HepG2 (cell line): ENCODE measurements around the gene NPW. TPM values are rescaled to one million over a fixed set of nuclear protein-coding genes. Genes with fewer than 3 reads are reported as not detected.

ENCODE experiments used
- AGO1 ChIP-seq: fragments of 200-400 bp; formaldehyde crosslinking; IDR thresholded peaks from 2 replicates; pipeline ENCODE4 v1.6.1; 2017; ENCODE audit warnings: mild to moderate bottlenecking, low read depth, low read length, moderate library complexity; ENCODE audit not compliant: poor library complexity, severe bottlenecking
- DNMT3B ChIP-seq: conservative IDR thresholded peaks from 2 replicates; pipeline ENCODE4 v1.6.1; 2016; ENCODE audit warnings: missing biosample characterization, control low read depth
- FOXK1 ChIP-seq: sonication (generic); formaldehyde crosslinking; IDR thresholded peaks from 2 replicates; pipeline ENCODE4 v1.4.0; 2020; ENCODE audit warnings: low read depth, missing genetic modification reagents, borderline replicate concordance
- HDAC2 ChIP-seq: sonication (generic); formaldehyde crosslinking; IDR thresholded peaks from 2 replicates; pipeline ENCODE4 v1.4.0; 2020; ENCODE audit warnings: missing genetic modification reagents
- NONO ChIP-seq, 2 experiments: fragments of 450-650 bp in 1 of 2; sonication (generic) in 1 of 2; formaldehyde crosslinking in 1 of 2; IDR thresholded peaks in 1 of 2; conservative IDR thresholded peaks in 1 of 2; 2 replicates each; pipeline versions ENCODE4 v1.6.1 to v1.8.0; 2017 to 2022; ENCODE audit warnings: mild to moderate bottlenecking in 1 of 2, missing genetic modification reagents in 1 of 2, moderate library complexity in 1 of 2
- NPAS2 ChIP-seq: sonication (generic); formaldehyde crosslinking; IDR thresholded peaks from 2 replicates; pipeline ENCODE4 v1.8.0; 2022; ENCODE audit warnings: mild to moderate bottlenecking, missing genetic modification reagents, borderline replicate concordance
- PAWR ChIP-seq: sonication (generic); formaldehyde crosslinking; IDR thresholded peaks from 2 replicates; pipeline ENCODE4 v1.4.0; 2020; ENCODE audit warnings: missing genetic modification reagents, mild to moderate bottlenecking, borderline replicate concordance
- RFX5 ChIP-seq: IDR thresholded peaks from 2 replicates; pipeline ENCODE4 v1.6.1; 2011; ENCODE audit warnings: low read depth, low read length, improper control_type of control experiment
- ZKSCAN8 ChIP-seq: IDR thresholded peaks from 2 replicates; pipeline ENCODE4 v1.6.1; 2016; ENCODE audit warnings: borderline replicate concordance, missing genetic modification reagents, missing compliant biosample characterization
- ZNF430 ChIP-seq: sonication (generic); formaldehyde crosslinking; IDR thresholded peaks from 2 replicates; pipeline ENCODE4 v1.9.0; 2021; ENCODE audit warnings: mild to moderate bottlenecking, missing genetic modification reagents
- ZNF543 ChIP-seq: sonication (generic); formaldehyde crosslinking; IDR thresholded peaks from 2 replicates; pipeline ENCODE4 v1.4.0; 2020; ENCODE audit warnings: mild to moderate bottlenecking, missing genetic modification reagents
- ZNF674 ChIP-seq: sonication (generic); formaldehyde crosslinking; IDR thresholded peaks from 2 replicates; pipeline ENCODE4 v1.5.0; 2020; ENCODE audit warnings: low read depth, mild to moderate bottlenecking, missing genetic modification reagents
- ZNF780A ChIP-seq: sonication (generic); formaldehyde crosslinking; IDR thresholded peaks from 2 replicates; pipeline ENCODE4 v1.8.0; 2022; ENCODE audit warnings: mild to moderate bottlenecking, missing genetic modification reagents, moderate library complexity
- ZSCAN25 ChIP-seq: sonication (generic); formaldehyde crosslinking; IDR thresholded peaks from 2 replicates; pipeline ENCODE4 v1.8.0; 2022; ENCODE audit warnings: mild to moderate bottlenecking, missing genetic modification reagents
- polyA plus RNA-seq, 8 experiments: library from polyadenylated mRNA; depleted of rRNA in 3 of 8; stranded (reverse) in 7 of 8; unstranded in 1 of 8; fragments of >200 nt; fragmentation: Illumina TruSeq in 4 of 8; extraction: Trizol in 4 of 8; gene quantifications; 2 replicates each; pipeline versions ENCODE4 v1.2.1 to v1.2.3, GENCODE V29; 2011 to 2016; ENCODE audit warnings: low read depth in 4 of 8, missing spikeins in 1 of 8, mixed read lengths in 1 of 8; ENCODE audit not compliant: insufficient read depth in 1 of 8
- total RNA-seq, 5 experiments: library from RNA; depleted of rRNA; stranded (reverse); fragments of >200 nt; fragmentation: Illumina TruSeq; extraction: Trizol; gene quantifications; 2 replicates each; pipeline ENCODE4 v1.2.3, GENCODE V29; 2016; ENCODE audit warnings: low read depth in 1 of 5
- TF ChIP-seq, protein P1 (sequence below): sonication (generic); formaldehyde crosslinking; IDR thresholded peaks from 2 replicates; pipeline ENCODE4 v1.4.0; 2020; ENCODE audit warnings: missing genetic modification reagents
- TF ChIP-seq, protein P2 (sequence below): sonication (generic); formaldehyde crosslinking; IDR thresholded peaks from 2 replicates; pipeline ENCODE4 v1.4.0; 2020; ENCODE audit warnings: missing genetic modification reagents, borderline replicate concordance
- TF ChIP-seq, protein P3 (sequence below): sonication (generic); formaldehyde crosslinking; IDR thresholded peaks from 2 replicates; pipeline ENCODE4 v1.8.0; 2023; ENCODE audit warnings: mild to moderate bottlenecking, missing genetic modification reagents
- TF ChIP-seq, protein P4 (sequence below): sonication (generic); formaldehyde crosslinking; IDR thresholded peaks from 2 replicates; pipeline ENCODE4 v1.8.1; 2023; ENCODE audit warnings: mild to moderate bottlenecking, moderate library complexity, missing genetic modification reagents

NPW gene
- total and polyA plus RNA-seq, 2 of the 13 experiments (the other 11 are each of a cell fraction or from before 2014, with no cell fraction given) = 0.24 to 0.97 TPM

DNA sequence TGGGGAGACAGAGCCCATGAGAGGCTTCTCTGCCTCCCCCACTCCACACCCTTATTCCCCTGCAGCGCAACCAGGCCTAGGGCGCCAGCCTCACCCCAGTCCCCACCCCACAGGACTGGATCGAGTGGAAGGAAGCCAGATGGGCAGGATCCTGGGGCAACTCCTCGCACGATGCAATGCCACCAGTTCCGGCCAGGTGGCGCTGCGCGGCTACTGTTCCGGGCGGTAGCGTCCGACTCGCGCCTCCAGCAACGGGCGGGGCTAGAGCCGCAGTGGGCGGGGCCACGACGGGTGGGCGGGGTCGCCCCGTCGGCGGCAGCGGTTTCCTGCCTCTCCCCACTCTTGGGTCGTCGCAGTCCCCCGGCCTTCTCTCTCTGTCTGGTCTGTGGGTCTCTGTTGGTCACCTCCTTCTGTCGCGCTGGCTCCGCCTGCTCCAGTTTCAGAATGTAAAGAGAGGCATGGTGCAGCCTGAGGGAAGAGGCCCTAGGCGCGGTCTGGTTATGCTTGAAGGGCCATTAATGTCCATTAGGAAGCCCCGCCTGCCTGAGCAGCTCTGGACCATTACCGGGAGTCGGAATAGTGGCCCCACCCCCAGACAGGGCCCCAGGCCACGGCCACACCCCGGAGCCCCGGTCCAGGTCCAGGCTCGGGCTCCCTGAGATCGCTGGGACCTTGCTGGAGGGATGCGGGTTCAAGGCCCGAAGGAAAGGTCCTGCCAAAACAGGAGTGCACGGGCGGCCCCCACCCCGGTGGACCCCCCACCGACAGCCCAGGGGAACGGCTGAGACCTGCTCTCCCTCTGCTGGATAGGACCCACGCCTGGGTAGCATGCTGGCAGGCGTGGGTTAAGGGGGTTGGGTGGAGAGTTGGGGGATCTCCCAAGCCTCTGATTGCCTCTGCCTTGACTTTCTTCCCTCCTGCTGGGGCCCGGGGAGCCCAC lies 3.8 kb downstream of the NPW start (continued):
- TF ChIP-seq, protein P1, sequence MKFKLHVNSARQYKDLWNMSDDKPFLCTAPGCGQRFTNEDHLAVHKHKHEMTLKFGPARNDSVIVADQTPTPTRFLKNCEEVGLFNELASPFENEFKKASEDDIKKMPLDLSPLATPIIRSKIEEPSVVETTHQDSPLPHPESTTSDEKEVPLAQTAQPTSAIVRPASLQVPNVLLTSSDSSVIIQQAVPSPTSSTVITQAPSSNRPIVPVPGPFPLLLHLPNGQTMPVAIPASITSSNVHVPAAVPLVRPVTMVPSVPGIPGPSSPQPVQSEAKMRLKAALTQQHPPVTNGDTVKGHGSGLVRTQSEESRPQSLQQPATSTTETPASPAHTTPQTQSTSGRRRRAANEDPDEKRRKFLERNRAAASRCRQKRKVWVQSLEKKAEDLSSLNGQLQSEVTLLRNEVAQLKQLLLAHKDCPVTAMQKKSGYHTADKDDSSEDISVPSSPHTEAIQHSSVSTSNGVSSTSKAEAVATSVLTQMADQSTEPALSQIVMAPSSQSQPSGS (CRISPR knock-in tag) = peak; percentile 66; the same call in 1 of the 2 replicates
- no peak for TF ChIP-seq PAWR
- TF ChIP-seq ZSCAN25 = 0 out of 2 replicates have a peak, but pooled peaks have one; percentile 39
- no peak for TF ChIP-seq NPAS2
- no peak for TF ChIP-seq ZKSCAN8 (CRISPR knock-in tag)
- TF ChIP-seq FOXK1 (CRISPR knock-in tag) = 0 out of 2 replicates have a peak, but pooled peaks have one; percentile 26
- TF ChIP-seq NONO (IDR thresholded peaks at IDR 0.05) = no peak
- TF ChIP-seq NONO (CRISPR knock-in tag; conservative IDR thresholded peaks at IDR 0.05) = 0 out of 2 replicates have a peak, but pooled peaks have one; percentile 44
- TF ChIP-seq ZNF430 (CRISPR knock-in tag) = 0 out of 2 replicates have a peak, but pooled peaks have one; percentile 38
- TF ChIP-seq, protein P2, sequence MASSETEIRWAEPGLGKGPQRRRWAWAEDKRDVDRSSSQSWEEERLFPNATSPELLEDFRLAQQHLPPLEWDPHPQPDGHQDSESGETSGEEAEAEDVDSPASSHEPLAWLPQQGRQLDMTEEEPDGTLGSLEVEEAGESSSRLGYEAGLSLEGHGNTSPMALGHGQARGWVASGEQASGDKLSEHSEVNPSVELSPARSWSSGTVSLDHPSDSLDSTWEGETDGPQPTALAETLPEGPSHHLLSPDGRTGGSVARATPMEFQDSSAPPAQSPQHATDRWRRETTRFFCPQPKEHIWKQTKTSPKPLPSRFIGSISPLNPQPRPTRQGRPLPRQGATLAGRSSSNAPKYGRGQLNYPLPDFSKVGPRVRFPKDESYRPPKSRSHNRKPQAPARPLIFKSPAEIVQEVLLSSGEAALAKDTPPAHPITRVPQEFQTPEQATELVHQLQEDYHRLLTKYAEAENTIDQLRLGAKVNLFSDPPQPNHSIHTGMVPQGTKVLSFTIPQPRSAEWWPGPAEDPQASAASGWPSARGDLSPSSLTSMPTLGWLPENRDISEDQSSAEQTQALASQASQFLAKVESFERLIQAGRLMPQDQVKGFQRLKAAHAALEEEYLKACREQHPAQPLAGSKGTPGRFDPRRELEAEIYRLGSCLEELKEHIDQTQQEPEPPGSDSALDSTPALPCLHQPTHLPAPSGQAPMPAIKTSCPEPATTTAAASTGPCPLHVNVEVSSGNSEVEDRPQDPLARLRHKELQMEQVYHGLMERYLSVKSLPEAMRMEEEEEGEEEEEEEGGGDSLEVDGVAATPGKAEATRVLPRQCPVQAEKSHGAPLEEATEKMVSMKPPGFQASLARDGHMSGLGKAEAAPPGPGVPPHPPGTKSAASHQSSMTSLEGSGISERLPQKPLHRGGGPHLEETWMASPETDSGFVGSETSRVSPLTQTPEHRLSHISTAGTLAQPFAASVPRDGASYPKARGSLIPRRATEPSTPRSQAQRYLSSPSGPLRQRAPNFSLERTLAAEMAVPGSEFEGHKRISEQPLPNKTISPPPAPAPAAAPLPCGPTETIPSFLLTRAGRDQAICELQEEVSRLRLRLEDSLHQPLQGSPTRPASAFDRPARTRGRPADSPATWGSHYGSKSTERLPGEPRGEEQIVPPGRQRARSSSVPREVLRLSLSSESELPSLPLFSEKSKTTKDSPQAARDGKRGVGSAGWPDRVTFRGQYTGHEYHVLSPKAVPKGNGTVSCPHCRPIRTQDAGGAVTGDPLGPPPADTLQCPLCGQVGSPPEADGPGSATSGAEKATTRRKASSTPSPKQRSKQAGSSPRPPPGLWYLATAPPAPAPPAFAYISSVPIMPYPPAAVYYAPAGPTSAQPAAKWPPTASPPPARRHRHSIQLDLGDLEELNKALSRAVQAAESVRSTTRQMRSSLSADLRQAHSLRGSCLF (CRISPR knock-in tag) = no peak
- TF ChIP-seq DNMT3B (CRISPR knock-in tag) = 0 out of 2 replicates have a peak, but pooled peaks have one; percentile 29
- TF ChIP-seq AGO1 = peak; percentile 16
- no peak for TF ChIP-seq ZNF780A (CRISPR knock-in tag)
- TF ChIP-seq, protein P3, sequence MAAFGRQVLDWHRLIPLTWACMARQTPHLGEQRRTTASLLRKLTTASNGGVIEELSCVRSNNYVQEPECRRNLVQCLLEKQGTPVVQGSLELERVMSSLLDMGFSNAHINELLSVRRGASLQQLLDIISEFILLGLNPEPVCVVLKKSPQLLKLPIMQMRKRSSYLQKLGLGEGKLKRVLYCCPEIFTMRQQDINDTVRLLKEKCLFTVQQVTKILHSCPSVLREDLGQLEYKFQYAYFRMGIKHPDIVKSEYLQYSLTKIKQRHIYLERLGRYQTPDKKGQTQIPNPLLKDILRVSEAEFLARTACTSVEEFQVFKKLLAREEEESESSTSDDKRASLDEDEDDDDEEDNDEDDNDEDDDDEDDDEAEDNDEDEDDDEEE (CRISPR knock-in tag) = peak; percentile 74; the same call in 1 of the 2 replicates
- no peak for TF ChIP-seq ZNF543 (CRISPR knock-in tag)
- TF ChIP-seq HDAC2 = peak; percentile 76
- no peak for TF ChIP-seq ZNF674 (CRISPR knock-in tag)
- no peak for TF ChIP-seq RFX5
- TF ChIP-seq, protein P4, sequence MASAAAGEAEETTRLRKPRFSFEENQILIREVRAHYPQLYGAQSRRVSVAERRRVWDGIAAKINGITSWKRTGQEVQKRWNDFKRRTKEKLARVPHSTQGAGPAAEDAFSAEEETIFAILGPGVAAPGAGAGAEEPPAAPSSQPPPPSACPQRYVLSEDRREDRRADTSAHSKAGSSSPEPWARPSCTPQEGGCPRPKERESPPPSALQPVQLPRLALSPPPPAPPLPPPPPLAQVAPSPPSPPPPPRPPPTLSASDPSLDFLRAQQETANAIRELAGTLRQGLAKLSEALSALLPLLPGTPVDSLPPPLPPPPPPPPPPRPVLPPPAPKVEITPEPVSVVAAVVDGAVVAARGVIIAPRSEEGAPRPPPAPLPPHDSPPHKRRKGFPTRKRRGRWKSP (CRISPR knock-in tag) = peak; percentile 49; the same call in 1 of the 2 replicates
